OCI-LY7 (cell line): ENCODE data around the gene PGGHG.

Source experiments
- EZH2phosphoT487 ChIP-seq: fragments of 200-600 bp; sonication (generic); IDR thresholded peaks from 2 replicates; pipeline ENCODE4 v1.6.1; 2018; ENCODE audit warnings: low read depth, borderline replicate concordance, mild to moderate bottlenecking, mixed run types, antibody characterized with exemption, low read length, moderate library complexity, mixed read lengths
- TF ChIP-seq, protein P1 (sequence below): fragments of 200-600 bp; sonication (generic); conservative IDR thresholded peaks from 2 replicates; pipeline ENCODE4 v1.5.1; 2014; ENCODE audit warnings: mild to moderate bottlenecking, antibody characterized with exemption, low read length, moderate library complexity, mixed read lengths

DNA sequence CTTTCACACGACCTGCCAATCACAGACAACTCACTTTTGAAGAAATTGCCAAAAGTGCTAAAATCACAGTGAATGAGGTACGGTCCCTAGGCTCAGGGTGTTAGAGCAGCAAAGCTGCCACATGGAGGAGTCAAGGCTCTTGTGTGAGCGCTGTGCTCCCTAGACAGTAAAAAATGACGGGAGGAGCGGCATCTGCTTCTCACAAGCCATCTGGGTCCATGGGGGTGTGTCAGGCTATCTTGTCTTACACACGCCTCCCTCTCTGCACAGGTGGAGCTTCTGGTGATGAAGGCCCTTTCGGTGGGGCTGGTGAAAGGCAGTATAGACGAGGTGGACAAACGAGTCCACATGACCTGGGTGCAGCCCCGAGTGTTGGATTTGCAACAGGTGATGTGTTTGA is 37.4 kb upstream of the PGGHG start:
- TF ChIP-seq, protein P1, sequence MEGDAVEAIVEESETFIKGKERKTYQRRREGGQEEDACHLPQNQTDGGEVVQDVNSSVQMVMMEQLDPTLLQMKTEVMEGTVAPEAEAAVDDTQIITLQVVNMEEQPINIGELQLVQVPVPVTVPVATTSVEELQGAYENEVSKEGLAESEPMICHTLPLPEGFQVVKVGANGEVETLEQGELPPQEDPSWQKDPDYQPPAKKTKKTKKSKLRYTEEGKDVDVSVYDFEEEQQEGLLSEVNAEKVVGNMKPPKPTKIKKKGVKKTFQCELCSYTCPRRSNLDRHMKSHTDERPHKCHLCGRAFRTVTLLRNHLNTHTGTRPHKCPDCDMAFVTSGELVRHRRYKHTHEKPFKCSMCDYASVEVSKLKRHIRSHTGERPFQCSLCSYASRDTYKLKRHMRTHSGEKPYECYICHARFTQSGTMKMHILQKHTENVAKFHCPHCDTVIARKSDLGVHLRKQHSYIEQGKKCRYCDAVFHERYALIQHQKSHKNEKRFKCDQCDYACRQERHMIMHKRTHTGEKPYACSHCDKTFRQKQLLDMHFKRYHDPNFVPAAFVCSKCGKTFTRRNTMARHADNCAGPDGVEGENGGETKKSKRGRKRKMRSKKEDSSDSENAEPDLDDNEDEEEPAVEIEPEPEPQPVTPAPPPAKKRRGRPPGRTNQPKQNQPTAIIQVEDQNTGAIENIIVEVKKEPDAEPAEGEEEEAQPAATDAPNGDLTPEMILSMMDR: no peak
- no peak for TF ChIP-seq EZH2phosphoT487
